Natural killer cell (primary cell): ENCODE results near the gene ZNF35. TPM values are rescaled to one million over a fixed set of nuclear protein-coding genes. Genes with fewer than 3 reads are reported as not detected.

Experiments
- ATAC-seq, 3 donors: fragments of 150-1000 bp in 2 of 3; fragments of 200-7000 bp in 1 of 3; cut with Tn5 transposase; 1 replicate in 1 of 3; 2 replicates in 2 of 3; pipeline ENCODE4 v1.10.0; 2021; ENCODE audit warnings: mild to moderate bottlenecking in 2 of 3, moderate library complexity in 2 of 3
- DNase-seq, 2 donors: peaks; one replicate each; pipeline versions ENCODE4 v3.0.0 to v3.0.0-alpha.2; 2013 to 2021; ENCODE audit warnings: mixed read lengths in 1 of 2
- H3K27ac ChIP-seq: one replicate; pipeline ENCODE4 v1.5.1; 2013; ENCODE audit warnings: mild to moderate bottlenecking, low read length
- H3K27me3 ChIP-seq: one replicate; pipeline ENCODE4 v1.6.1; 2013; ENCODE audit warnings: low read length; ENCODE audit not compliant: control insufficient read depth, insufficient read depth
- H3K36me3 ChIP-seq: one replicate; pipeline ENCODE4 v1.6.1; 2013; ENCODE audit warnings: low read length; ENCODE audit not compliant: control insufficient read depth, insufficient read depth
- H3K4me1 ChIP-seq: one replicate; pipeline ENCODE4 v1.6.1; 2013; ENCODE audit warnings: low read length; ENCODE audit not compliant: control insufficient read depth, insufficient read depth
- H3K4me3 ChIP-seq: one replicate; pipeline ENCODE4 v1.5.1; 2013; ENCODE audit warnings: low read length
- H3K9me3 ChIP-seq: one replicate; pipeline ENCODE4 v1.6.1; 2013; ENCODE audit warnings: low read length; ENCODE audit not compliant: control insufficient read depth, insufficient read depth
- H3K27ac Mint-ChIP-seq, 2 donors: one replicate each; pipeline ENCODE4 v1.8.0; 2022; ENCODE audit warnings: mild to moderate bottlenecking in 2 of 2, mixed read lengths in 2 of 2, moderate library complexity in 1 of 2
- H3K27me3 Mint-ChIP-seq, 2 donors: one replicate each; pipeline ENCODE4 v1.8.0; 2022; ENCODE audit warnings: low read depth in 2 of 2, mixed read lengths in 2 of 2
- H3K36me3 Mint-ChIP-seq: one replicate; pipeline ENCODE4 v1.8.0; 2022; ENCODE audit warnings: mixed read lengths
- H3K4me1 Mint-ChIP-seq, 2 donors: one replicate each; pipeline ENCODE4 v1.8.0; 2022; ENCODE audit warnings: mixed read lengths in 2 of 2
- H3K4me3 Mint-ChIP-seq: one replicate; pipeline ENCODE4 v1.8.0; 2022; ENCODE audit warnings: mild to moderate bottlenecking, moderate library complexity, mixed read lengths
- H3K9me3 Mint-ChIP-seq, 2 donors: one replicate each; pipeline ENCODE4 v1.8.0; 2022; ENCODE audit warnings: mixed read lengths in 2 of 2
- CTCF ChIP-seq: fragments of 200-600 bp; IDR thresholded peaks from one replicate; pipeline ENCODE4 v1.8.0; 2022; ENCODE audit warnings: antibody characterized with exemption
- WGBS: methylation state at CpG from one replicate; pipeline ENCODE4 v1.1.7; 2013; ENCODE audit warnings: missing lambda C conversion rate; ENCODE audit not compliant: insufficient coverage; 5-methylcytosine and 5-hydroxymethylcytosine counted together
- intact Hi-C: fragments of 100-400 bp; cut with micrococcal nuclease; formaldehyde crosslinking; loops from one replicate; pipeline ENCODE4 v1.14.2; 2022
- total RNA-seq, 4 donors: library from RNA; stranded (reverse); fragments of 120-200 nt in 1 of 4; gene quantifications; one replicate each; pipeline versions ENCODE4 v1.2.3 to v1.2.4, GENCODE V29; 2013 to 2022

The ZNF35 gene
- total RNA-seq, 3 donors from 2014 or later (not counting 1 experiment from before 2014, with no cell fraction given), result 8.6 to 14.5 (median 10.9) TPM

GRCh38 chr3:44674211-44674610 lies 25.7 kb downstream of the ZNF35 start:
- intact Hi-C loops, result no loop called here
- TF ChIP-seq CTCF, result no peak
- Mint-ChIP-seq H3K27ac (no peak overlapping the region), H3K27me3 (no peaks in the 10 kb centered on the region), H3K36me3 (peaks cover 8% of the 10 kb centered on the region), H3K4me1 (no peaks in the 10 kb centered on the region), H3K4me3 (no peak overlapping the region), H3K9me3 (peaks cover 2 to 7% of the 10 kb centered on the region in 2 donors)
- DNase-seq (no peak), ATAC-seq (no peak)
- no peaks in the 10 kb centered on the region for H3K36me3 ChIP-seq
- WGBS, result 71% methylated on average over 2 of the region's 2 CpGs
- peaks cover 10% of the 10 kb centered on the region for H3K9me3 ChIP-seq
- no peak overlapping the region for H3K27ac ChIP-seq
- H3K4me1 ChIP-seq, result no peaks in the 10 kb centered on the region
- H3K4me3 ChIP-seq, result no peak overlapping the region
- no peaks in the 10 kb centered on the region for H3K27me3 ChIP-seq

GRCh38 chr3:44678480-44679116 lies 30.1 kb downstream of the ZNF35 start:
- H3K36me3 Mint-ChIP-seq, result peaks cover 16% of the 10 kb centered on the region
- H3K27me3 ChIP-seq, result no peaks in the 10 kb centered on the region
- no peaks in the 10 kb centered on the region for H3K36me3 ChIP-seq
- no peaks in the 10 kb centered on the region for H3K4me1 Mint-ChIP-seq
- H3K4me3 Mint-ChIP-seq, result no peak overlapping the region
- no peaks in the 10 kb centered on the region for H3K27me3 Mint-ChIP-seq
- intact Hi-C loops, result no loop called here
- H3K27ac Mint-ChIP-seq, result no peak overlapping the region
- no peak overlapping the region for H3K4me3 ChIP-seq
- DNase-seq (no peak), ATAC-seq (no peak)
- H3K9me3 ChIP-seq, result peaks cover 17% of the 10 kb centered on the region
- TF ChIP-seq CTCF, result no peak
- WGBS, result 93% methylated on average over 5 of the region's 5 CpGs
- no peaks in the 10 kb centered on the region for H3K4me1 ChIP-seq
- no peak overlapping the region for H3K27ac ChIP-seq
- H3K9me3 Mint-ChIP-seq, result peaks cover 5 to 10% of the 10 kb centered on the region in 2 donors

- Histone ChIP-seq H3K27me3 (no peaks in the 10 kb centered on the region), H3K27ac (no peak overlapping the region), H3K4me3 (no peak overlapping the region), H3K9me3 (peaks cover 11% of the 10 kb centered on the region), H3K4me1 (peaks cover 9% of the 10 kb centered on the region), H3K36me3 (no peaks in the 10 kb centered on the region)
- H3K4me3 Mint-ChIP-seq, result no peak overlapping the region
- intact Hi-C loops, result no loop called here
- no peak for DNase-seq
- no peak for TF ChIP-seq CTCF
- peaks cover 3 to 4% of the 10 kb centered on the region in 2 donors for H3K9me3 Mint-ChIP-seq
- ATAC-seq, result no peak
- H3K36me3 Mint-ChIP-seq, result peaks cover 16% of the 10 kb centered on the region
- H3K4me1 Mint-ChIP-seq, result peaks cover 18 to 21% of the 10 kb centered on the region in 2 donors
- 100% methylated on average over 2 of the region's 4 CpGs for WGBS
- no peaks in the 10 kb centered on the region for H3K27me3 Mint-ChIP-seq
- no peak overlapping the region for H3K27ac Mint-ChIP-seq
Measured at GRCh38 chr3:44680921-44681455, 32.5 kb downstream of the ZNF35 start.
